Liver (tissue), 3 donors: ENCODE measurements around the gene IFNLR1.

Experiments
- FOXA1 ChIP-seq: IDR thresholded peaks from 2 replicates; pipeline ENCODE4 v1.6.1; 2016; ENCODE audit warnings: antibody characterized with exemption
- HNF4G ChIP-seq: IDR thresholded peaks from 2 replicates; pipeline ENCODE4 v1.6.1; 2016; ENCODE audit warnings: antibody characterized with exemption
- RAD21 ChIP-seq, 2 donors: IDR thresholded peaks; 2 replicates each; pipeline ENCODE4 v1.6.1; 2016; ENCODE audit warnings: antibody characterized with exemption in 2 of 2, mild to moderate bottlenecking in 2 of 2
- SP1 ChIP-seq: IDR thresholded peaks from 2 replicates; pipeline ENCODE4 v1.6.1; 2018; ENCODE audit warnings: antibody characterized with exemption, mild to moderate bottlenecking
- TAF1 ChIP-seq: conservative IDR thresholded peaks from 2 replicates; pipeline ENCODE4 v1.6.1; 2016; ENCODE audit warnings: antibody characterized with exemption, mild to moderate bottlenecking
- YY1 ChIP-seq: IDR thresholded peaks from 2 replicates; pipeline ENCODE4 v1.6.1; 2016; ENCODE audit warnings: antibody characterized with exemption, mild to moderate bottlenecking
- TF ChIP-seq, protein P1 (sequence below): fragments of 150-350 bp; IDR thresholded peaks from 2 replicates; pipeline ENCODE4 v1.5.1; 2017; ENCODE audit warnings: improper control_type of control experiment, low read depth, low read length; ENCODE audit not compliant: missing input control
- TF ChIP-seq, protein P2 (sequence below): IDR thresholded peaks from 2 replicates; pipeline ENCODE4 v1.6.1; 2016; ENCODE audit warnings: antibody characterized with exemption
- TF ChIP-seq, protein P3 (sequence below): IDR thresholded peaks from 2 replicates; pipeline ENCODE4 v1.6.1; 2016; ENCODE audit warnings: antibody characterized with exemption, mild to moderate bottlenecking
- donor health status: healthy.
- donor health status: healthy.

DNA sequence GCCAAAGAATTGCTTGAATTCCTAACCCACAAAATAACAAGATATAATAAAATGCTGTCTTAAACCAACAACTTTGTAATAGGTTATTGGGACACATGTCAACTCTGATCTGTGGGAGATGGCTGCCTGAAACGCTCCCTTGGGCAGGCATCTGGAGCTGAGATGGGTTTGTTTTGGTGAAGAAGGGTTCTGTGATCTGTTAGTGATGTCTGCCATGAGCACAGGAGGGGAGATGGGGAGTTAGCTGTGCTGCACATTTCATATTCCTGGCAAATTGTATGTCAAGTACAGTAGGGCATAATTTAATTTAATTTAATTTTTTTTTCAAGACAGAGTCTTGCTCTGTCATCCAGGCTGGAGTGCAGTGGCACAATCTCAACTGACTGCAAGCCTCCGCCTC lies 34.2 kb upstream of the IFNLR1 start:
- TF ChIP-seq, protein P1, sequence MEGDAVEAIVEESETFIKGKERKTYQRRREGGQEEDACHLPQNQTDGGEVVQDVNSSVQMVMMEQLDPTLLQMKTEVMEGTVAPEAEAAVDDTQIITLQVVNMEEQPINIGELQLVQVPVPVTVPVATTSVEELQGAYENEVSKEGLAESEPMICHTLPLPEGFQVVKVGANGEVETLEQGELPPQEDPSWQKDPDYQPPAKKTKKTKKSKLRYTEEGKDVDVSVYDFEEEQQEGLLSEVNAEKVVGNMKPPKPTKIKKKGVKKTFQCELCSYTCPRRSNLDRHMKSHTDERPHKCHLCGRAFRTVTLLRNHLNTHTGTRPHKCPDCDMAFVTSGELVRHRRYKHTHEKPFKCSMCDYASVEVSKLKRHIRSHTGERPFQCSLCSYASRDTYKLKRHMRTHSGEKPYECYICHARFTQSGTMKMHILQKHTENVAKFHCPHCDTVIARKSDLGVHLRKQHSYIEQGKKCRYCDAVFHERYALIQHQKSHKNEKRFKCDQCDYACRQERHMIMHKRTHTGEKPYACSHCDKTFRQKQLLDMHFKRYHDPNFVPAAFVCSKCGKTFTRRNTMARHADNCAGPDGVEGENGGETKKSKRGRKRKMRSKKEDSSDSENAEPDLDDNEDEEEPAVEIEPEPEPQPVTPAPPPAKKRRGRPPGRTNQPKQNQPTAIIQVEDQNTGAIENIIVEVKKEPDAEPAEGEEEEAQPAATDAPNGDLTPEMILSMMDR = no peak
- TF ChIP-seq, protein P2, sequence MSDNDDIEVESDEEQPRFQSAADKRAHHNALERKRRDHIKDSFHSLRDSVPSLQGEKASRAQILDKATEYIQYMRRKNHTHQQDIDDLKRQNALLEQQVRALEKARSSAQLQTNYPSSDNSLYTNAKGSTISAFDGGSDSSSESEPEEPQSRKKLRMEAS = no peak
- TF ChIP-seq, protein P3, sequence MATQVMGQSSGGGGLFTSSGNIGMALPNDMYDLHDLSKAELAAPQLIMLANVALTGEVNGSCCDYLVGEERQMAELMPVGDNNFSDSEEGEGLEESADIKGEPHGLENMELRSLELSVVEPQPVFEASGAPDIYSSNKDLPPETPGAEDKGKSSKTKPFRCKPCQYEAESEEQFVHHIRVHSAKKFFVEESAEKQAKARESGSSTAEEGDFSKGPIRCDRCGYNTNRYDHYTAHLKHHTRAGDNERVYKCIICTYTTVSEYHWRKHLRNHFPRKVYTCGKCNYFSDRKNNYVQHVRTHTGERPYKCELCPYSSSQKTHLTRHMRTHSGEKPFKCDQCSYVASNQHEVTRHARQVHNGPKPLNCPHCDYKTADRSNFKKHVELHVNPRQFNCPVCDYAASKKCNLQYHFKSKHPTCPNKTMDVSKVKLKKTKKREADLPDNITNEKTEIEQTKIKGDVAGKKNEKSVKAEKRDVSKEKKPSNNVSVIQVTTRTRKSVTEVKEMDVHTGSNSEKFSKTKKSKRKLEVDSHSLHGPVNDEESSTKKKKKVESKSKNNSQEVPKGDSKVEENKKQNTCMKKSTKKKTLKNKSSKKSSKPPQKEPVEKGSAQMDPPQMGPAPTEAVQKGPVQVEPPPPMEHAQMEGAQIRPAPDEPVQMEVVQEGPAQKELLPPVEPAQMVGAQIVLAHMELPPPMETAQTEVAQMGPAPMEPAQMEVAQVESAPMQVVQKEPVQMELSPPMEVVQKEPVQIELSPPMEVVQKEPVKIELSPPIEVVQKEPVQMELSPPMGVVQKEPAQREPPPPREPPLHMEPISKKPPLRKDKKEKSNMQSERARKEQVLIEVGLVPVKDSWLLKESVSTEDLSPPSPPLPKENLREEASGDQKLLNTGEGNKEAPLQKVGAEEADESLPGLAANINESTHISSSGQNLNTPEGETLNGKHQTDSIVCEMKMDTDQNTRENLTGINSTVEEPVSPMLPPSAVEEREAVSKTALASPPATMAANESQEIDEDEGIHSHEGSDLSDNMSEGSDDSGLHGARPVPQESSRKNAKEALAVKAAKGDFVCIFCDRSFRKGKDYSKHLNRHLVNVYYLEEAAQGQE = no peak
- TF ChIP-seq TAF1 (no peak), SP1 (no peak), YY1 (no peak), RAD21 (IDR thresholded peaks at IDR 0.05) (no peak), HNF4G (no peak), FOXA1 (no peak)
